ENCODE data around the gene FAM222A.

DNA sequence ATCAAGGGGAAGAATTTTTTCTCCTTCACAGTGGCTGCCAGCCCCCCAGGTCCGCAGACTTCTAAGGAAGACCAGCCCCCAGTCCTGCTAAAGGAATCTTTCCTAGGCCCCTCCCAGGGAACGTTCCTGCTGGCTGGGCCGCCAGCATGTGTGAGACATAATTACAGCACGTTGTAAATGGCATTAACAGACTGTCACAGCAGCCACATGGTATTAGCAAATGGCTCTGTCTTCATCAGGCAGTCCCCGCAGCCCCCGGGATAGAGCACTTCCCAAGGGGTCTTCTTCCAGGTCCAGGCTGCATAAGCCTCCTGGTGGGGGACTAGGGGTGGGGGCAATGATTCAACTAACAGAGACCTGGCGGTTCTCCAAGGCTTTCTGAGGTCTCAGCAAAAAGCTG, 34.9 kb upstream of the FAM222A start:
- no peak for TF ChIP-seq EZH2phosphoT487 (IDR thresholded peaks at IDR 0.05; ENCODE audit: low read depth)
- TF ChIP-seq, protein P1, sequence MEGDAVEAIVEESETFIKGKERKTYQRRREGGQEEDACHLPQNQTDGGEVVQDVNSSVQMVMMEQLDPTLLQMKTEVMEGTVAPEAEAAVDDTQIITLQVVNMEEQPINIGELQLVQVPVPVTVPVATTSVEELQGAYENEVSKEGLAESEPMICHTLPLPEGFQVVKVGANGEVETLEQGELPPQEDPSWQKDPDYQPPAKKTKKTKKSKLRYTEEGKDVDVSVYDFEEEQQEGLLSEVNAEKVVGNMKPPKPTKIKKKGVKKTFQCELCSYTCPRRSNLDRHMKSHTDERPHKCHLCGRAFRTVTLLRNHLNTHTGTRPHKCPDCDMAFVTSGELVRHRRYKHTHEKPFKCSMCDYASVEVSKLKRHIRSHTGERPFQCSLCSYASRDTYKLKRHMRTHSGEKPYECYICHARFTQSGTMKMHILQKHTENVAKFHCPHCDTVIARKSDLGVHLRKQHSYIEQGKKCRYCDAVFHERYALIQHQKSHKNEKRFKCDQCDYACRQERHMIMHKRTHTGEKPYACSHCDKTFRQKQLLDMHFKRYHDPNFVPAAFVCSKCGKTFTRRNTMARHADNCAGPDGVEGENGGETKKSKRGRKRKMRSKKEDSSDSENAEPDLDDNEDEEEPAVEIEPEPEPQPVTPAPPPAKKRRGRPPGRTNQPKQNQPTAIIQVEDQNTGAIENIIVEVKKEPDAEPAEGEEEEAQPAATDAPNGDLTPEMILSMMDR (IDR thresholded peaks at IDR 0.05; ENCODE audit: low read depth, low read length), result no peak

Measured in OCI-LY3 (cell line).